Measurements from ENCODE around the gene ERV3-1.

ERV3-1 gene

DNA sequence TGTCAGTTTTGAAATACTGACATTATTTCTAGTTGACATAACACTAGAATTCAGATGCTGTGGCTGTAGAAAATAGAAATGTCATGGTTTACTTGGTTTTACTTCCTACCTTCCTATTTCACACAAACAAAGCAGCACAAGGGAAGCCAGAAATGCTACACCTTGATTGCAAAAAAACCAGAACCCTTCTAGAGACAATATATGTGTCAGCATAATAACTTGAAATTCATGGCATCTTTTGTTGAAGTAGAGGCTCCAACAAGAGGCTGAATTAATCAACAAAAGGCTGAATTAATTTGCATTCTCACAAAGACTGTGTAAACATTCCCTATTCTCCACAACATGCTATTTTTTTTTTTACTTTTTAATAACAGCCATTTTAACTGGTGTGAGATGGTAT is 40.9 kb downstream of the ERV3-1 start:
- TF ChIP-seq, protein P1, sequence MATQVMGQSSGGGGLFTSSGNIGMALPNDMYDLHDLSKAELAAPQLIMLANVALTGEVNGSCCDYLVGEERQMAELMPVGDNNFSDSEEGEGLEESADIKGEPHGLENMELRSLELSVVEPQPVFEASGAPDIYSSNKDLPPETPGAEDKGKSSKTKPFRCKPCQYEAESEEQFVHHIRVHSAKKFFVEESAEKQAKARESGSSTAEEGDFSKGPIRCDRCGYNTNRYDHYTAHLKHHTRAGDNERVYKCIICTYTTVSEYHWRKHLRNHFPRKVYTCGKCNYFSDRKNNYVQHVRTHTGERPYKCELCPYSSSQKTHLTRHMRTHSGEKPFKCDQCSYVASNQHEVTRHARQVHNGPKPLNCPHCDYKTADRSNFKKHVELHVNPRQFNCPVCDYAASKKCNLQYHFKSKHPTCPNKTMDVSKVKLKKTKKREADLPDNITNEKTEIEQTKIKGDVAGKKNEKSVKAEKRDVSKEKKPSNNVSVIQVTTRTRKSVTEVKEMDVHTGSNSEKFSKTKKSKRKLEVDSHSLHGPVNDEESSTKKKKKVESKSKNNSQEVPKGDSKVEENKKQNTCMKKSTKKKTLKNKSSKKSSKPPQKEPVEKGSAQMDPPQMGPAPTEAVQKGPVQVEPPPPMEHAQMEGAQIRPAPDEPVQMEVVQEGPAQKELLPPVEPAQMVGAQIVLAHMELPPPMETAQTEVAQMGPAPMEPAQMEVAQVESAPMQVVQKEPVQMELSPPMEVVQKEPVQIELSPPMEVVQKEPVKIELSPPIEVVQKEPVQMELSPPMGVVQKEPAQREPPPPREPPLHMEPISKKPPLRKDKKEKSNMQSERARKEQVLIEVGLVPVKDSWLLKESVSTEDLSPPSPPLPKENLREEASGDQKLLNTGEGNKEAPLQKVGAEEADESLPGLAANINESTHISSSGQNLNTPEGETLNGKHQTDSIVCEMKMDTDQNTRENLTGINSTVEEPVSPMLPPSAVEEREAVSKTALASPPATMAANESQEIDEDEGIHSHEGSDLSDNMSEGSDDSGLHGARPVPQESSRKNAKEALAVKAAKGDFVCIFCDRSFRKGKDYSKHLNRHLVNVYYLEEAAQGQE (IDR thresholded peaks at IDR 0.05; ENCODE audit: insufficient read depth in 1 of 2, low read depth in 2 of 2, low read length in 2 of 2) = no peak
- no peak for TF ChIP-seq SIN3A (IDR thresholded peaks at IDR 0.05; ENCODE audit: borderline replicate concordance, insufficient read depth, low read length)
- no peak for TF ChIP-seq FOXP2 (optimal IDR thresholded peaks at IDR 0.05; ENCODE audit: borderline replicate concordance, extremely low read depth, extremely low read length, insufficient read depth)
- TF ChIP-seq POLR2AphosphoS5 (IDR thresholded peaks at IDR 0.05; ENCODE audit: low read depth, low read length) = no peak
- no peak for TF ChIP-seq TAF1 (IDR thresholded peaks at IDR 0.05; ENCODE audit: borderline replicate concordance, insufficient read depth, low read length)

DNA sequence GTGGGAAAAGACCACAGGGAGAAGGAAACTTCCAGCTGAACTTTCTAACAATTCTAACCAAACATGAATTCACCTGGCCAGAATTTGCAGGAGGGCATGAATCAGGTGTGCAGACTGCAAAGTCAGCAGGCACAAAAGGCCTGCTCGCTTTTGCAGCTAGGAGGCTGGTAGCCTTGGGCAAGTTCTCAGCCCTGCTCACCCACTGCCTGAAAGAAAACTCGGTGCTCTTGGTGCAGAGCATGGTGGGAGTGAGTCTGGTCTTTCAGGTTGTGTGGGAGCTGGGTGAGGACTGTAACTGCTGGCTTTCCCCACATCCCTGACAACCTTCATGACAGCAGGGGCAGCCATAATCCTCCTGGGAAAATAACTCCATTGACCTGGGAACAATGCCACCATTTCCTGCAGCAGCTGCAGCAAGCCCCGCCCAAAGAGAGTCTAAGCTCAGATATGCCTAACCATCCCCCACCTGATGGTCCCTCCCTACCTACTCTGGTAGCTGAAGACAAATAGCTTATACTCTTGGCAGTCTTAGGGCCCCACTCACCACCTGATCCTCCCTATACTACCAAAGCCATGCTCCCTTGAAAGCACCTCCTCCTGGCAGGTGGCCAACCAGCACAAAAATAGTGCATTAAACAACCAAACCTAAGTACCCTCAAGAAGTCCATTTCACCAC is 47.3 kb downstream of the ERV3-1 start:
- TF ChIP-seq POLR2AphosphoS5 (IDR thresholded peaks at IDR 0.05; ENCODE audit: low read depth, low read length) = no peak
- TF ChIP-seq, protein P1 (IDR thresholded peaks at IDR 0.05; ENCODE audit: insufficient read depth in 1 of 2, low read depth in 2 of 2, low read length in 2 of 2) = no peak

GRCh38 chr7:64951250-64951848 is 55.1 kb downstream of the ERV3-1 start:
- TF ChIP-seq, protein P1 (IDR thresholded peaks at IDR 0.05; ENCODE audit: insufficient read depth in 1 of 2, low read depth in 2 of 2, low read length in 2 of 2) = no peak
- TF ChIP-seq SIN3A (IDR thresholded peaks at IDR 0.05; ENCODE audit: borderline replicate concordance, insufficient read depth, low read length) (no peak), FOXP2 (optimal IDR thresholded peaks at IDR 0.05; ENCODE audit: borderline replicate concordance, extremely low read depth, extremely low read length, insufficient read depth) (no peak), POLR2AphosphoS5 (IDR thresholded peaks at IDR 0.05; ENCODE audit: low read depth, low read length) (no peak), TAF1 (IDR thresholded peaks at IDR 0.05; ENCODE audit: borderline replicate concordance, insufficient read depth, low read length) (no peak)

- TF ChIP-seq TAF1 (IDR thresholded peaks at IDR 0.05; ENCODE audit: borderline replicate concordance, insufficient read depth, low read length) (no peak), FOXP2 (optimal IDR thresholded peaks at IDR 0.05; ENCODE audit: borderline replicate concordance, extremely low read depth, extremely low read length, insufficient read depth) (no peak), SIN3A (IDR thresholded peaks at IDR 0.05; ENCODE audit: borderline replicate concordance, insufficient read depth, low read length) (no peak), POLR2AphosphoS5 (IDR thresholded peaks at IDR 0.05; ENCODE audit: low read depth, low read length) (no peak)
- TF ChIP-seq, protein P1 (IDR thresholded peaks at IDR 0.05; ENCODE audit: insufficient read depth in 1 of 2, low read depth in 2 of 2, low read length in 2 of 2) = no peak
Measured at GRCh38 chr7:64947252-64948000, 59.1 kb downstream of the ERV3-1 start.
